GM12875 (cell line): Measurements from ENCODE around the gene WNT3A.
"Not testable (repeated sequence)": the region's sequence is repeated elsewhere in the genome, so short reads cannot be mapped to it uniquely, and the experiment has no call there.

Experiments
- H3K4me3 ChIP-seq: one replicate; pipeline ENCODE4 v1.5.1; 2011; ENCODE audit warnings: low read depth, low read length, control low read depth
- TF ChIP-seq, protein P1 (sequence below): IDR thresholded peaks from 2 replicates; pipeline ENCODE4 v1.5.1; 2011; ENCODE audit warnings: low read depth, mild to moderate bottlenecking, control low read depth, inconsistent platforms, low read length, moderate library complexity, borderline replicate concordance; ENCODE audit not compliant: insufficient read depth

Gene WNT3A

DNA sequence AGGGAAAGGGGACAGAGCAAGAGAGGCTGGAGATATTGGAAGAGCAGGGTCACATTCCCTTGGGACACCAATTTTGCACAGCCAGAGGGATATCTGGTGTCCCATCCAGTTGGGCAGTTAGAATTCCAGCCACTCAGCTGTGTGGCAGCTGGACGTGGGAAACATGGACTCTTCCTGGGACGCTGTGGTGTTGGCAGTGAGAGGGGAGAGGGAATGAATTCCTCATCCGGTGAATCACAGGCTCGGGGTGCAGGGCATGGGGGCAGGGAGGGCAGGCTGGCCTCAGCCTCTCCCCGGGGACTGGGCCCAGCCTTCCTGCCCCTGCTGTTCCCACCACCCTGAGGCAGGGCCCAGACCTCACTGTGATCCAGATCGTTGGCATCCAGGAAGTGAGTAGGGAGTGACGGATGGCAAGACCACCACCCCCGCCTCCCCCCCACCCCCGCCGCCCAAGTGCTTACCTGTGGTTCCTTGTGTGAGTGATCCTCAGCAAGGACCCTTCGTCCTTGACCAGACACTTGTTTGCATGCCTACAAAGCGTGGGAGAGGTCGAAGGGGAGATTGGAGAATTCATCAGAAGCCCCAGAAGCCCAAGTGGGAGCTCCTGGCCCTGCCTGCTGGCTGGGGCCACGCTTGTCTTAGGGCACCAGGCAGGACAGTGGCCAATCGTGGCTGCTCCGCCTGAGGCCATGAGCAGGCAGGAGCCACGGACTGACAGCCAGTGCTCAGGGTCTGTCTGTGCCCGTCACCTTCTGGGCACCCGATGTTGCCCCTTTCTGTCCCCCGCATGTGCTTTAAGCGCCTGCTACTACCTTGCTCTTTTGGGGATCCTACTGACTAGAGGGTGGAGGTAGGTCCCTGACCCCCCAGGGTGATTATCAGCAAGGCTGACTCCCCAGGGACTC, 8.7 kb downstream of the WNT3A start:
- TF ChIP-seq, protein P1, sequence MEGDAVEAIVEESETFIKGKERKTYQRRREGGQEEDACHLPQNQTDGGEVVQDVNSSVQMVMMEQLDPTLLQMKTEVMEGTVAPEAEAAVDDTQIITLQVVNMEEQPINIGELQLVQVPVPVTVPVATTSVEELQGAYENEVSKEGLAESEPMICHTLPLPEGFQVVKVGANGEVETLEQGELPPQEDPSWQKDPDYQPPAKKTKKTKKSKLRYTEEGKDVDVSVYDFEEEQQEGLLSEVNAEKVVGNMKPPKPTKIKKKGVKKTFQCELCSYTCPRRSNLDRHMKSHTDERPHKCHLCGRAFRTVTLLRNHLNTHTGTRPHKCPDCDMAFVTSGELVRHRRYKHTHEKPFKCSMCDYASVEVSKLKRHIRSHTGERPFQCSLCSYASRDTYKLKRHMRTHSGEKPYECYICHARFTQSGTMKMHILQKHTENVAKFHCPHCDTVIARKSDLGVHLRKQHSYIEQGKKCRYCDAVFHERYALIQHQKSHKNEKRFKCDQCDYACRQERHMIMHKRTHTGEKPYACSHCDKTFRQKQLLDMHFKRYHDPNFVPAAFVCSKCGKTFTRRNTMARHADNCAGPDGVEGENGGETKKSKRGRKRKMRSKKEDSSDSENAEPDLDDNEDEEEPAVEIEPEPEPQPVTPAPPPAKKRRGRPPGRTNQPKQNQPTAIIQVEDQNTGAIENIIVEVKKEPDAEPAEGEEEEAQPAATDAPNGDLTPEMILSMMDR = no peak
- H3K4me3 ChIP-seq = no peak overlapping the region

DNA sequence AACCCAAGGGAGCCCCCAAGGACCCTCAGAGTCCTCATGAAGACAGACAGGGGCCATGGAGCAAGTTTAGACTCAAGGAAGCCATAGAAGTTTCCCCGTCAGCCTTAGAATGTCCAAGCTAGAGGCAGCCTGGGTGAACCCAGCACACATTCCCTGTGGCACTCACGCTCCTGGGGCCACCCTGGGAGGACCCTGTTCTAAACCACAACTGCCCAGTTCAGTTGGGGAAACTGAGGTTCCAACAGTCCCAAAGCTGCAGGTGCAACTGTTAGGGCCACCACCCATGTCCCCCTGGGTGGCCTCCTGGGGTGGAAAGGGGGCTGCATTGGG, 9.3 kb downstream of the WNT3A start:
- TF ChIP-seq, protein P1 = no peak

DNA sequence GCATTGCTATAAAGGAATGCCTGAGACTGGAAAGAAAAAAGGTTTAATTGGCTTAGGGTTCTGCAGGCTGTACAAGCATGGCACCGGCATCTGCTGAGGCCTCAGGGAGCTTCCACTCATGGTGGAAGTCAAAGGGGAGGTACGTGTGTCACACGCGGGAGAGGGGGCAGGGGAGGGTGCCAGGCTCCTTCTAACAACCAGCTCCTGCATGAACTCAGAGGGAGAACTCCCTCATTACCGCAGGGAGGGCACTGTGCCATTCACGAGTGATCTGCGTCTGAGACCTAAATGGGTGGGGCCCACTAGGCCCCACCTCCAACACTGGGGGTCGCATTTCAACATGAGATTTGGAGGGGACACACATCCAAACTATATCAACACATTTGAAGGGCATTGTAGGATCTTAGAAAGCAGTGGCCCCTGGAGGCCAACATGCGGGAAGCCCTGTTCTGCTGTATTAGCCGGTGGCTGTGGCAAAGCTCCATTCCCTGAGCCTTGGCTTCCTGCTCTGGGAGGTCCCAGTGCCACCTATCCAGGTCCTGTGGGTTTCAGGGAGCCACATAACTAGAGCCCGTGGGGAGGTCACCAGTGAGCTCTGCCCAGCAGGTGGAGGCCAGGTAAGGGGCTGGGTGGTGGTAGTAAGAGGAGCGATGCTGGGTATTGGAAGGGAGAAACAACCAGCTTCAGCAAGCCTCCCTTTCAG, 10.0 kb downstream of the WNT3A start:
- no peak overlapping the region for H3K4me3 ChIP-seq
- TF ChIP-seq, protein P1 = no peak

More for the DNA sequence above, 9.3 kb downstream of the WNT3A start:
- H3K4me3 ChIP-seq = no peak overlapping the region

DNA sequence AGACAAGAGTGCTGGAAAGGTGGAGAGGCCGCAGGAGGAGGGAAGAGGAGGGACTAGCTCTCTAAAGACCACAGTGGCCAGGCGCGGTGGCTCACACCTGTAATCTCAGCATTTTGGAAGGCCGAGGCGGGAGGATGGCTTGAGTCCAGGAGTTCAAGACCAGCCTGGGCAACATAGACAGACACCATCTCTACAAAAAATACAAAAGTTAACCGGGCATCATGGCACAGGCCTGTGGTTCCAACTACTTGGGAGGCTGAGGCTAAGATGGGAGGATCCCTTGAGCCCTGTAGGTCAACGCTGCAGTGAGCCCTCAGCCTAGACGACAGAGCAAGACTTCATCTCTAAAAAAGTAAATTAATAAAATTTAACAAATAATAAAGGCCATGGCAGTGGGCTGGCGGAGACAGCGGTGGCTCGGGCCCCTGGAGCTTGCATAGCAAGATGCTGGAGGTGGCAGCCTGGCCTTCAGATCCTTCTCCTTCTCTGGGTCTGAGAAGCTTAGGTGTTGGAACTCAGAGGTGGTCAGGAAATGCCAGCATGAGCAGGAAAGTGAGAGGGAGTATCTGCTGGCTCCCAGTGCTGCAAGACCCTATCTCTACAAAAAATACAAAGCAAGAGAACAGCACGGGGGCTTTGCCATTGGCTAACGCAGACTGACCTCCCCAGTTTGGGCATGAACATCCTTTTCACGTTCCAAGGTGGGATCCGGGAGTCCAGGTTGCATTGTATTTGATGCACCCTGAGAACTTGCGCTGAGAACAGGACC, 10.7 kb downstream of the WNT3A start:
- TF ChIP-seq, protein P1 = no peak
- H3K4me3 ChIP-seq = no peak overlapping the region

DNA sequence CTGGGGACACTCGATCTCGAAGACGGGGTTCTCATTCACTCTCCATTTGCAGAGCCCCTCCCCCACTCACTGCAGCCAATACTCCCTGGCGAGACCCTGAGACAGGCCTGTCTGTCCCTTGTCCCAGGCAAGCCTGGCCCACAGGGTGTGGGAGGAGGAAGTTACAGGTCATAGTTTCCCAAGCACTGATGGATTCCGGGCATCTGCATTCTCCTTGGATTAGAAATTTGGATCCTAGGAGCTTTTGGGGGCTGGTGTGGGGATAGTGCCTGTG, 11.3 kb downstream of the WNT3A start:
- TF ChIP-seq, protein P1 = no peak

DNA sequence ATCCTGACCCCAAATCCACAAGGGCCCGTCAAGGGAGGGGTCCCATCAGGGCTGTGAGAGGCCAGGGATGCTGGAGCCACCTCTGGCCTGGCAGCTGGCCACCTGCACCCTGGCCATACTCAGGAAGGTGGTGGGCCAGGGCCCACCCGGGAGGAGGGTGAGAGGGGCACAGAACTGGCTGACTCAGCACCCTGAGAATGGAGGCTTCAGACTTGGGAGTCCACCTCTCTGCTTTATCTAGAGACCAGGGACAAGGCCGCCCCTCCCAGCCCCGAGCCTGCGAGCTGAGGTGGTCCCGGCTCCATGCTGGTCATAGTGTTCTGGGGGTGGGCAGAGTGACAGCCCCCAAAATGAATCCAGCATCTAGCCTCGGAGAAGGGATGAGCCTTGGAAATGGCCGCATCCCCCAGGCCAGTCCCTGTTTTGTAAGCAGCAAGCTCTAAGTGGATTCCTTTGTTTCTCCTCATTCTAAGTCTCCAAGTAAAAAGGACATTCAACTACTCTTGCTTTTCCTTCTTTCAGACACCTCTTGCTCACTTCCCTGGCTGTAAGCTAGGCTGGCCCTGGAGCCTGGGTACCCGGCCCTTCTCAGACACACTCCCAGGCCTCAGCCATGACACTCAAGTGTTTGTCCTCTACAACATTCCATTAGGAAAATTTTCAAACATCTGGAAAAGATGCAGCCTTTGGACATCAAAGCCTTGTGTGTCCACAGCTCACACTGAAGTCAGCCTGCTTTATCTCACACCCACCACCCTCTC, 12.3 kb downstream of the WNT3A start:
- TF ChIP-seq, protein P1 = no peak
- no peak overlapping the region for H3K4me3 ChIP-seq

More for the DNA sequence above, 11.3 kb downstream of the WNT3A start:
- H3K4me3 ChIP-seq = no peak overlapping the region

DNA sequence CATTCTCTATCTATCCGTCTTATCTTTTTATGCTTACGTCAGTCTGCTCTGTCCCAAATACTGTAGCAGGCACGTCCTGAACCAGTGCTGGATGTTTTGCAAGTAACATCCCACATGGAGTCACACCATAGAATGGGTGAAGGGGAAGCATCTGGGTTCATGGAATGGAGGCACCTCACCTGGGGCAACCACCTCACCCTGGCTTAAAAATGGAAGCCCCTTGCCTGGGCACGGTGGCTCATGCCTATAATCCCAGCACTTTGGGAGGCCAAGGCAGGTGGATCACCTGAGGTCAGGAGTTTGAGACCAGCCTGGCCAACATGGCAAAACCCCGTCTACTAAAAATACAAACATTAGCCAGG, 12.9 kb downstream of the WNT3A start:
- not testable (repeated sequence) for H3K4me3 ChIP-seq
